IMR-90 (cell line): ENCODE measurements around the gene ANO8. TPM values are rescaled to one million over a fixed set of nuclear protein-coding genes. Genes with fewer than 3 reads are reported as not detected.

Experiments used
- ATAC-seq: fragments of 200-7000 bp; cut with Tn5 transposase; 2 replicates; pipeline ENCODE4 v1.9.1; 2020; ENCODE audit warnings: low read depth, mild to moderate bottlenecking, moderate library complexity
- BruUV-seq: library from RNA; stranded (reverse); fragments of 400-500 nt; replicated peaks from 2 replicates; lab custom pipeline; 2021; lab: Mats Ljungman, UMichigan
- CTCF ChIA-PET: fragments of 300-600 bp; formaldehyde crosslinking; extraction: SDS; loops from one replicate; lab custom pipeline; 2021; ENCODE audit warnings: antibody characterized with exemption; lab: Yijun Ruan, JAX
- POLR2A ChIA-PET: fragments of 300-600 bp; sonication (Branson Sonifier 250); formaldehyde crosslinking; loops from one replicate; lab custom pipeline; 2022; ENCODE audit warnings: antibody characterized with exemption; ENCODE audit not compliant: unreplicated experiment; lab: Charles Lee
- DNase-seq: peaks from one replicate; pipeline ENCODE4 v3.0.0; 2013
- H2AFZ ChIP-seq: replicated peaks from 2 replicates; pipeline ENCODE3; 2013; ENCODE audit warnings: low read length, mild to moderate bottlenecking; ENCODE audit not compliant: poor library complexity
- H2AK5ac ChIP-seq: 2 replicates; pipeline ENCODE4 v1.6.1; 2013; ENCODE audit warnings: low read depth, low read length, inconsistent platforms
- H2AK9ac ChIP-seq: replicated peaks from 2 replicates; pipeline ENCODE3; 2013; ENCODE audit warnings: mild to moderate bottlenecking, low read depth, low read length, moderate library complexity; ENCODE audit not compliant: poor library complexity
- H2BK120ac ChIP-seq: 2 replicates; pipeline ENCODE4 v1.6.1; 2013; ENCODE audit warnings: low read depth, low read length, inconsistent platforms
- H2BK15ac ChIP-seq: 3 replicates; pipeline ENCODE4 v1.6.1; 2013; ENCODE audit warnings: low read depth, low read length, inconsistent platforms
- H2BK20ac ChIP-seq: 2 replicates; pipeline ENCODE4 v1.6.1; 2013; ENCODE audit warnings: low read depth, mild to moderate bottlenecking, inconsistent platforms, low read length, moderate library complexity
- H2BK5ac ChIP-seq: 2 replicates; pipeline ENCODE4 v1.6.1; 2013; ENCODE audit warnings: mild to moderate bottlenecking, low read depth, low read length, inconsistent platforms; ENCODE audit not compliant: poor library complexity, severe bottlenecking
- H3K14ac ChIP-seq: replicated peaks from 2 replicates; pipeline ENCODE4 v1.6.1; 2013; ENCODE audit warnings: low read depth, low read length, inconsistent platforms
- H3K18ac ChIP-seq: 2 replicates; pipeline ENCODE4 v1.6.1; 2013; ENCODE audit warnings: low read depth, low read length, control low read depth
- H3K23ac ChIP-seq: 2 replicates; pipeline ENCODE4 v1.6.1; 2013; ENCODE audit warnings: low read depth, low read length, inconsistent platforms
- H3K27ac ChIP-seq: 2 replicates; pipeline ENCODE4 v1.5.1; 2013; ENCODE audit warnings: mild to moderate bottlenecking, control low read depth, low read length; ENCODE audit not compliant: insufficient read depth
- H3K27me3 ChIP-seq: 2 replicates; pipeline ENCODE4 v1.6.1; 2013; ENCODE audit warnings: low read length; ENCODE audit not compliant: control insufficient read depth, insufficient read depth
- H3K36me3 ChIP-seq: 2 replicates; pipeline ENCODE4 v1.6.1; 2013; ENCODE audit warnings: low read length, mixed read lengths; ENCODE audit not compliant: control insufficient read depth, insufficient read depth
- H3K4ac ChIP-seq: 2 replicates; pipeline ENCODE4 v1.6.1; 2013; ENCODE audit warnings: low read depth, low read length, inconsistent platforms
- H3K4me1 ChIP-seq: 2 replicates; pipeline ENCODE4 v1.6.1; 2013; ENCODE audit warnings: low read length, mixed read lengths; ENCODE audit not compliant: control insufficient read depth, insufficient read depth
- H3K4me2 ChIP-seq: 2 replicates; pipeline ENCODE4 v1.6.1; 2013; ENCODE audit warnings: low read depth, mild to moderate bottlenecking, control low read depth, low read length, moderate library complexity
- H3K4me3 ChIP-seq: 2 replicates; pipeline ENCODE4 v1.5.1; 2013; ENCODE audit warnings: low read depth, mild to moderate bottlenecking, control low read depth, low read length, moderate library complexity; ENCODE audit not compliant: insufficient read depth
- H3K56ac ChIP-seq: 2 replicates; pipeline ENCODE4 v1.6.1; 2013; ENCODE audit warnings: low read length, inconsistent platforms; ENCODE audit not compliant: insufficient read depth; ENCODE audit errors: extremely low read depth
- H3K79me1 ChIP-seq, 2 experiments: 2 replicates each; pipeline ENCODE4 v1.6.1; 2013; ENCODE audit warnings: low read length in 2 of 2, inconsistent platforms in 1 of 2, low read depth in 1 of 2
- H3K9ac ChIP-seq: 2 replicates; pipeline ENCODE4 v1.6.1; 2013; ENCODE audit warnings: low read depth, low read length, control low read depth
- H3K9me1 ChIP-seq: 2 replicates; pipeline ENCODE4 v1.6.1; 2013; ENCODE audit warnings: low read length, inconsistent platforms; ENCODE audit not compliant: insufficient read depth
- H3K9me3 ChIP-seq: 2 replicates; pipeline ENCODE4 v1.6.1; 2013; ENCODE audit warnings: low read length; ENCODE audit not compliant: control insufficient read depth, insufficient read depth
- H4K20me1 ChIP-seq: 2 replicates; pipeline ENCODE4 v1.6.1; 2013; ENCODE audit warnings: low read length, inconsistent platforms; ENCODE audit not compliant: insufficient read depth
- H4K5ac ChIP-seq: 2 replicates; pipeline ENCODE4 v1.6.1; 2013; ENCODE audit warnings: mild to moderate bottlenecking, low read depth, low read length, control low read depth
- H4K8ac ChIP-seq, 2 experiments: 2 replicates each; pipeline ENCODE4 v1.6.1; 2013; ENCODE audit warnings: low read depth in 2 of 2, low read length in 2 of 2, control low read depth in 1 of 2, inconsistent platforms in 1 of 2
- H4K91ac ChIP-seq: 2 replicates; pipeline ENCODE4 v1.6.1; 2013; ENCODE audit warnings: low read depth, low read length, inconsistent platforms; ENCODE audit not compliant: insufficient read depth
- CTCF ChIP-seq: conservative IDR thresholded peaks from 2 replicates; pipeline ENCODE4 v1.5.1; 2012; ENCODE audit warnings: mild to moderate bottlenecking, low read depth, low read length, improper control_type of control experiment
- MAZ ChIP-seq: IDR thresholded peaks from 2 replicates; pipeline ENCODE4 v1.6.1; 2012; ENCODE audit warnings: low read depth, mild to moderate bottlenecking, low read length, improper control_type of control experiment, moderate library complexity, borderline replicate concordance
- WGBS, 2 experiments: methylation state at CpG; one replicate each; pipeline versions ENCODE4 v1.1.5 to v1.1.7; 2013; ENCODE audit warnings: missing lambda C conversion rate in 2 of 2; ENCODE audit not compliant: insufficient read length in 1 of 2; ENCODE audit errors: extremely low coverage in 2 of 2; 5-methylcytosine and 5-hydroxymethylcytosine counted together
- dilution Hi-C: fragments of 300-500 bp; cut with HindIII; formaldehyde crosslinking; loops from one replicate; pipeline ENCODE4 v1.14.3; 2018; ENCODE audit warnings: low sequenced_read_pairs; ENCODE audit not compliant: unreplicated experiment
- in situ Hi-C: fragments of 300-500 bp; cut with MboI; formaldehyde crosslinking; loops from 3 replicates; pipeline ENCODE4 v1.14.3; 2019; ENCODE audit warnings: low sequenced_read_pairs, inconsistent platforms, mixed read lengths
- intact Hi-C: fragments of 100-400 bp; cut with micrococcal nuclease; formaldehyde crosslinking; loops from 2 replicates; pipeline ENCODE4 v1.10.0; 2022
- polyA plus RNA-seq, 3 experiments: library from polyadenylated mRNA; depleted of rRNA; stranded (reverse); fragments of >200 nt; gene quantifications; 2 replicates each; pipeline ENCODE4 v1.2.3, GENCODE V29; 2012; ENCODE audit warnings: low replicate concordance in 1 of 3
- total RNA-seq: library from RNA; depleted of rRNA; stranded (reverse); fragments of >200 nt; gene quantifications from 2 replicates; pipeline ENCODE4 v1.2.3, GENCODE V29; 2012

ANO8 gene
- total and polyA plus RNA-seq, 2 of the 4 experiments (the other 2 are of a cell fraction): 1.6 to 5.6 TPM

DNA sequence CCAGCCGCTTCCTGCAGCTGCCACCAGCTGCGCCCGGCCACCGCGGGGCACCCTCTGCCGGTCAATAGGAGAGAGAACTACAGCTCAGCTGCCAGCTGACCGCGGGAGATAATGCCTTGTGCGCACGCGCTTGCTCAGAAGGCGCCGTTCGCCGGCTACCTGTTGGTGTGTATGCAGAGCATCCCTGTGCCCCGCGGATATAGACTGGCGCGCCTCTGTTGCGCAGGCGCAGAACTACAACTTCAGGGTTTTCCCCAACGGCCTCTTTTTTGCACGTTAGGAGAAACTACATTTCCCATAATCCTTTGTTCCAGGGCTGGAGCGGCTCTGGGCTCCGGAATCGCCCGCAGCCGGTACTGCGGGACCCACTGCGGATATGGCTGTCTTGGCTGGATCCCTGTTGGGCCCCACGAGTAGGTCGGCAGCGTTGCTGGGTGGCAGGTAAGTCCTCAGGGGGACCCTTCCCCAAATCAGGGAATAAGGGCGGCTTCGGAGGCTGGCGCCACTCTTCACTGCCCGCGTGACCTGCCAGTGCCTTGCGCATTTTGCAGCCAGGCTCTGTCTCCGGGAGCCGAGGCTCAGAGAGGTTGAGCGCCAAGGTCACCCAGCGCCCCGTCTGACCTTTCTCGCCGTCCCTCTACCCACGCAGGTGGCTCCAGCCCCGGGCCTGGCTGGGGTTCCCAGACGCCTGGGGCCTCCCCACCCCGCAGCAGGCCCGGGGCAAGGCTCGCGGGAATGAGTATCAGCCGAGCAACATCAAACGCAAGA lies 29.0 kb downstream of the ANO8 start, which contains the start of gene MRPL34 (continued):
- peak; percentile 87 for TF ChIP-seq CTCF

- H4K5ac ChIP-seq: no peak overlapping the region
- no peaks in the 10 kb centered on the region for H3K9me3 ChIP-seq
- no peak overlapping the region for H3K9ac ChIP-seq
- peak overlapping the region; percentile 46 for H3K27ac ChIP-seq
- H3K14ac ChIP-seq: no peak overlapping the region
- peak overlapping the region; percentile 94 for H2AFZ ChIP-seq
- no peak overlapping the region for H3K18ac ChIP-seq
- ATAC-seq: no peak
- no peak overlapping the region for H2BK20ac ChIP-seq
- H3K56ac ChIP-seq: peak overlapping the region; percentile 1; the same call in 1 of the 2 replicates
- dilution Hi-C loops: no loop called here
- peaks cover 1% of the 10 kb centered on the region; the same call in 1 of the 2 replicates for H3K36me3 ChIP-seq
- peak; percentile 31; the same call in 1 of the 2 replicates for TF ChIP-seq MAZ
- no peak for TF ChIP-seq CTCF
- H3K27me3 ChIP-seq: no peaks in the 10 kb centered on the region
- intact Hi-C loops: loop anchor here (1.0 kb wide), 1 partner anchor 38 kb away; the partner anchor contains the start of gene BABAM1
- CTCF ChIA-PET: interaction anchor here (0.6 to 1.0 kb wide), 4 partner anchors 12 to 592 kb away, joined by 3 to 5 read pairs (median 4); no protein-coding TSS in a partner anchor
- BruUV-seq: no TSS peak
- peak overlapping the region; percentile 55; the same call in 1 of the 2 replicates for H3K4me3 ChIP-seq
- peaks cover 21% of the 10 kb centered on the region for H3K9me1 ChIP-seq
- H2AK5ac ChIP-seq: peak overlapping the region; percentile 86
- no peak for DNase-seq
- H3K23ac ChIP-seq: no peak overlapping the region
- POLR2A ChIA-PET: no interaction called here
- peaks cover 24 to 56% of the 10 kb centered on the region in 2 experiments for H3K79me1 ChIP-seq
- peak overlapping the region; percentile 81; the same call in 1 of the 2 replicates for H3K4ac ChIP-seq
- peak overlapping the region; percentile 15 for H2BK5ac ChIP-seq
- WGBS, 2 experiments: 0% methylated on average over 1 of the region's 7 CpGs; no CpG with 5 or more reads in 1 of the 2 experiments
- H3K4me1 ChIP-seq: peaks cover 8% of the 10 kb centered on the region
- 0 out of 2 replicates have a peak overlapping the region, but pooled peaks have one; percentile 60 for H4K91ac ChIP-seq
- 0 out of 2 replicates have a peak overlapping the region, but pooled peaks have one; percentile 3 for H3K4me2 ChIP-seq
- peak overlapping the region; percentile 2 to 26; a peak in 1 of 4 replicates for H4K8ac ChIP-seq
- in situ Hi-C loops: no loop called here
- H2AK9ac ChIP-seq: peak overlapping the region; percentile 93
- H4K20me1 ChIP-seq: peaks cover 3% of the 10 kb centered on the region
- no peak overlapping the region for H2BK120ac ChIP-seq
- no peak overlapping the region; the same call in 2 of the 3 replicates for H2BK15ac ChIP-seq
Observed at GRCh38 chr19:17305216-17305516, 29.5 kb downstream of the ANO8 start.
